HepG2 (cell line): ENCODE results near the gene ATP8B2. TPM values are rescaled to one million over a fixed set of nuclear protein-coding genes. Genes with fewer than 3 reads are reported as not detected.
"Not testable (repeated sequence)": the region's sequence is repeated elsewhere in the genome, so short reads cannot be mapped to it uniquely, and the experiment has no call there.

ENCODE experiments used
- ATAC-seq: fragments of 200-7000 bp; cut with Tn5 transposase; 3 replicates; pipeline ENCODE4 v1.9.1; 2020; ENCODE audit warnings: mild to moderate bottlenecking, moderate library complexity
- BruUV-seq: library from RNA; stranded (reverse); fragments of 400-500 nt; replicated peaks from 2 replicates; lab custom pipeline; 2021; lab: Mats Ljungman, UMichigan
- CTCF ChIA-PET: fragments of 300-600 bp; formaldehyde crosslinking; extraction: SDS; loops from one replicate; lab custom pipeline; 2021; ENCODE audit warnings: low total read pairs, inconsistent platforms, low intra/inter-chr PET ratio; lab: Yijun Ruan, JAX
- POLR2A ChIA-PET: fragments of 350-600 bp; sonication (Branson Sonifier 250); formaldehyde crosslinking; loops from one replicate; lab custom pipeline; 2020; ENCODE audit warnings: antibody characterized with exemption, inconsistent platforms; lab: Yijun Ruan, JAX
- DNase-seq: peaks from one replicate; pipeline ENCODE4 v3.0.0-alpha.2; 2015; ENCODE audit warnings: low spot score
- FAIRE-seq: peaks from 3 replicates; lab custom pipeline; 2011; peaks lifted over from hg19 to GRCh38; lab: Jason Lieb, UNC
- H2AFZ ChIP-seq: one replicate; pipeline ENCODE4 v1.6.1; 2011; ENCODE audit warnings: low read length, inconsistent platforms
- H3K27ac ChIP-seq: fragments of 300-600 bp; 3 replicates; pipeline ENCODE4 v1.8.0; 2011; ENCODE audit warnings: mixed run types, mild to moderate bottlenecking, mixed read lengths, low read length, inconsistent platforms; ENCODE audit not compliant: insufficient read depth; ENCODE audit errors: extremely low read length
- H3K27me3 ChIP-seq, 2 experiments: fragments of 200-600 bp in 1 of 2; 2 replicates in 1 of 2; 3 replicates in 1 of 2; pipeline versions ENCODE4 v1.6.0 to v1.8.0; 2011; ENCODE audit warnings: low read length in 2 of 2, mild to moderate bottlenecking in 2 of 2, moderate library complexity in 2 of 2, inconsistent platforms in 1 of 2; ENCODE audit not compliant: insufficient read depth in 2 of 2, control insufficient read depth in 1 of 2
- H3K36me3 ChIP-seq, 2 experiments: fragments of 200-600 bp in 1 of 2; replicated peaks in 1 of 2; 2 replicates in 1 of 2; 3 replicates in 1 of 2; pipeline versions ENCODE4 v1.5.1 to v1.8.0; 2011; ENCODE audit warnings: low read length in 2 of 2, inconsistent platforms in 1 of 2; ENCODE audit not compliant: insufficient read depth in 2 of 2, control insufficient read depth in 1 of 2
- H3K4me1 ChIP-seq: 2 replicates; pipeline ENCODE4 v1.5.1; 2012; ENCODE audit warnings: low read length, inconsistent platforms; ENCODE audit not compliant: insufficient read depth
- H3K4me2 ChIP-seq: 2 replicates; pipeline ENCODE4 v1.6.0; 2011; ENCODE audit warnings: low read depth, low read length, inconsistent platforms
- H3K4me3 ChIP-seq, 3 experiments: fragments of 200-600 bp in 1 of 3; sonication (generic), shearing (Covaris generic) in 1 of 3; replicated peaks in 1 of 3; 2 replicates each; pipeline ENCODE4 v1.5.1; 2011 to 2016; ENCODE audit warnings: low read length in 3 of 3, inconsistent platforms in 2 of 3, low read depth in 2 of 3, mild to moderate bottlenecking in 2 of 3, control low read depth in 1 of 3, mixed read lengths in 1 of 3; ENCODE audit not compliant: insufficient read depth in 1 of 3
- H3K79me2 ChIP-seq: one replicate; pipeline ENCODE4 v1.6.1; 2011; ENCODE audit warnings: low read length, inconsistent platforms; ENCODE audit not compliant: insufficient read depth
- H3K9ac ChIP-seq: 2 replicates; pipeline ENCODE4 v1.6.0; 2011; ENCODE audit warnings: mild to moderate bottlenecking, low read depth, low read length, inconsistent platforms; ENCODE audit not compliant: insufficient read depth
- H3K9me3 ChIP-seq: 2 replicates; pipeline ENCODE4 v1.5.1; 2012; ENCODE audit warnings: mild to moderate bottlenecking, low read length
- H4K20me1 ChIP-seq: 2 replicates; pipeline ENCODE4 v1.6.0; 2011; ENCODE audit warnings: inconsistent platforms, mild to moderate bottlenecking, low read length, moderate library complexity; ENCODE audit not compliant: insufficient read depth
- RNF2 ChIP-seq: fragments of 450-650 bp; conservative IDR thresholded peaks from 2 replicates; pipeline ENCODE4 v1.6.1; 2016; ENCODE audit warnings: low read depth
- SP5 ChIP-seq: IDR thresholded peaks from 2 replicates; pipeline ENCODE4 v1.6.1; 2016; ENCODE audit warnings: low read depth, borderline replicate concordance
- SRSF9 ChIP-seq: fragments of 200-400 bp; formaldehyde crosslinking; IDR thresholded peaks from 2 replicates; pipeline ENCODE4 v1.6.1; 2018; ENCODE audit warnings: borderline replicate concordance, mild to moderate bottlenecking, low read depth, low read length; ENCODE audit not compliant: insufficient read depth, poor library complexity, severe bottlenecking
- ZEB1 ChIP-seq: IDR thresholded peaks from 2 replicates; pipeline ENCODE4 v1.6.1; 2012; ENCODE audit warnings: mild to moderate bottlenecking, low read depth, inconsistent platforms; ENCODE audit not compliant: insufficient replicate concordance
- WGBS: methylation state at CpG from one replicate; pipeline ENCODE4 v1.1.6; 2017; ENCODE audit warnings: low lambda C conversion rate; 5-methylcytosine and 5-hydroxymethylcytosine counted together
- in situ Hi-C: cut with HindIII; loops from 2 replicates; pipeline ENCODE4 v1.10.0; 2017; ENCODE audit warnings: low pct_unique_long_range_greater_than_20kb; ENCODE audit not compliant: extremely low pct_ligation_motif_present
- intact Hi-C: fragments of 100-400 bp; cut with micrococcal nuclease; formaldehyde crosslinking; loops from one replicate; pipeline ENCODE4 v1.10.0; 2022; ENCODE audit not compliant: unreplicated experiment
- polyA plus RNA-seq, 8 experiments: library from polyadenylated mRNA; depleted of rRNA in 3 of 8; stranded (reverse) in 7 of 8; unstranded in 1 of 8; fragments of >200 nt; fragmentation: Illumina TruSeq in 4 of 8; extraction: Trizol in 4 of 8; gene quantifications; 2 replicates each; pipeline versions ENCODE4 v1.2.1 to v1.2.3, GENCODE V29; 2011 to 2016; ENCODE audit warnings: low read depth in 4 of 8, missing spikeins in 1 of 8, mixed read lengths in 1 of 8; ENCODE audit not compliant: insufficient read depth in 1 of 8
- total RNA-seq, 5 experiments: library from RNA; depleted of rRNA; stranded (reverse); fragments of >200 nt; fragmentation: Illumina TruSeq; extraction: Trizol; gene quantifications; 2 replicates each; pipeline ENCODE4 v1.2.3, GENCODE V29; 2016; ENCODE audit warnings: low read depth in 1 of 5

Gene ATP8B2
- total and polyA plus RNA-seq, 2 of the 13 experiments (the other 11 are each of a cell fraction or from before 2014, with no cell fraction given), result 20.4 to 39.3 TPM

DNA sequence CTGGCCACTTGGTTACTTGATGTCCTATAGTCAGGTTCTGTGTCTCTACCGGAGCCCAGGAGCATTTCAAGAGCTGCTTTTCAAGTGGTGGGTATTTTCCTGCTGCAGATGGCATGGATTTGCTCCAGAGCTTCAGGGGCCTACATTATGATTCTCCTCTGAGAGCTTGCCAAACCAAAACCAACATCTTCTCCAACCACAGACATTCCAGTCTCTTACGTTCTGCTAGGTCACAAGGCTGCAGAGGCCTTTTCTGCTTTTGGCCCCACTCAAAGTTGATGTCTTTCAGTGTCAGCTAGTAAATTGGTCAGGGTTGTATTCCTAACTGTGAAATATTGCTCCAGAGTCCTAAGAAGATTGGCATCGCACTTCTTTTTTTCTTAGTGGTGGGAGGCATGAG is 19.2 kb upstream of the ATP8B2 start:
- Histone ChIP-seq H3K9ac (no peak overlapping the region), H2AFZ (no peak overlapping the region), H3K27me3 (no peaks in the 10 kb centered on the region), H3K79me2 (no peaks in the 10 kb centered on the region), H3K27ac (no peak overlapping the region), H4K20me1 (no peaks in the 10 kb centered on the region), H3K4me2 (no peak overlapping the region), H3K4me3 (no peak overlapping the region), H3K36me3 (no peaks in the 10 kb centered on the region), H3K4me1 (no peaks in the 10 kb centered on the region), H3K9me3 (no peaks in the 10 kb centered on the region)
- TF ChIP-seq SP5 (CRISPR knock-in tag) (no peak), RNF2 (no peak), ZEB1 (no peak), SRSF9 (no peak)
- 38% methylated on average over 3 of the region's 3 CpGs for WGBS
- no peak for DNase-seq
- no peak for FAIRE-seq
- ChIA-PET POLR2A (interaction anchor here (1.4 kb wide), 1 partner anchor 29 kb away, joined by 3 read pairs; no protein-coding TSS in a partner anchor), CTCF (no interaction called here)
- in situ Hi-C loops (no loop called here), intact Hi-C loops (no loop called here)
- BruUV-seq, result no TSS peak
- no peak for ATAC-seq

DNA sequence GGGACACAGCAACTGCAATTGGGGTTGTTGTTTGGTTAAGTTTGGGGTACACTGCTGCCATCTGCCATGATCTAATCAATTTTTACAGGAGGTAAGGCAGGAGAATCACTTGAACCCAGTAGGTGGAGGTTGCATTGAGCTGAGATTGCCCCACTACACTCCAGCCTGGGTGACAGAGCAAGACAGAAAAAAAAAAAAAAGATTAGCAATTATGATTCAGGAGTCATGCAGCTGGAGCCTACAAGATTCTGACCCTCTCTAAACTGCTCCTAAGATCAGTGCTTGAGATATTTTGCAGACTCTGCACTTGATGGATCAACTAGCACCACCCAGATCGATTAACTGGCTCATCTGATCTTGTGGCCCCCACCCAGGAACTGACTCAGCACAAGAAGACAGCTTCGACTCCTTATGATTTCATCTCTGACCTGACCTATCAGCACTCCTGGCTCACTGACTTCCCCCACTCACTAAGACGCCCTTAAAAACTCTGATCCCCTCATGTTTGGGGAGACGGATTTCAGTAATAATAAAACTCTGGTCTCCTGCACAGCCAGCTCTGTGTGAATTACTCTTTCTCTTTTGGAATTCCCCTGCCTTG is 17.6 kb upstream of the ATP8B2 start:
- H3K9me3 ChIP-seq, ATAC-seq, H2AFZ ChIP-seq, H3K79me2 ChIP-seq, CTCF ChIA-PET, H3K9ac ChIP-seq, BruUV-seq, FAIRE-seq, intact Hi-C loops, H3K4me2 ChIP-seq, in situ Hi-C loops, H3K4me1 ChIP-seq, POLR2A ChIA-PET, H3K36me3 ChIP-seq, H3K27me3 ChIP-seq, H4K20me1 ChIP-seq, DNase-seq, H3K27ac ChIP-seq, H3K4me3 ChIP-seq: not testable (repeated sequence)
- WGBS, result 41% methylated on average over 4 of the region's 4 CpGs
